Measurements from ENCODE around the gene SKIL.

Gene SKIL

GRCh38 chr3:170350515-170351413, 6.8 kb upstream of the SKIL start:
- no peak overlapping the region for H3K4me3 ChIP-seq (ENCODE audit: low read depth, low read length)

DNA sequence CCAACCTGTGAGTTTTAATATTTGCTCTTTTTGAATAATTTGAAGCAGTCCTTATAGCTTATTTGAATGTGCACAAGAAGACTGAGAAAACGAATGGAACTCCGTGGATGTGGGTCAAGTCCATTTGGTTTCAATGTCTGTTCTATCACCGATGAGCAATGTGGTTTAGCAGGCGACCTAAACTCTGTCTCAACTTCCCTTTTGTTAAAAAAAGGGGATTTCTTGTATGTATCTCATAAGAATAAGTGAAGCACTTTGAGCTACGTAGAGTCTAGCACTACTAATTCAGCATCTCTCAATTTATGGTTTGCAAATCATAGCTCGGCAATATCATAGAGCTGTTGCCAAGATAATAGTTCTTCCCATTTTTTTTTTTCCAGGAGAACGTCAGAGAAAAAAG, 4.6 kb upstream of the SKIL start:
- no peak overlapping the region for H3K4me3 ChIP-seq (ENCODE audit: low read depth, low read length)

DNA sequence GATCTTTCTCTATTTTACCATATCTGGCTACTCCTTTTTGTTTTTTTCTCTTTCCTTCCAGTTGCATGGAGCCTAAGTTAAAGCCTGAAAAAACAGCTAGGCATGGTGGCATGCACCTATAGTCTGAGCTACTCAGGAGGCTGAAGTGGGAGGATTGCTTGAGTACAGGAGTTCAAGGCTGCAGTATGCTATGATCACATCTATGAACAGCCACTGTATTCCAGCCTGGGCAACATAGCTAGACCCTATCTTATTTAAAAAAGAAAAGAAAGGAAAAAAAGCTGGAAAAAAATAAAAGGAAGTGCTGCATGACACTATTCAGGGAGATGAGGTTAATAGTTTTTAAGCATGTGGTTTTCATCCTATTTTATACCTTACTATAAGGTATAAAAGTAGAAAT, 4.0 kb upstream of the SKIL start:
- H3K4me3 ChIP-seq (ENCODE audit: low read depth, low read length) = no peak overlapping the region

GRCh38 chr3:170354760-170355159, 2.8 kb upstream of the SKIL start:
- H3K4me3 ChIP-seq (ENCODE audit: low read depth, low read length) = no peak overlapping the region

- H3K4me3 ChIP-seq (ENCODE audit: low read depth, low read length) = peak overlapping the region; percentile 52
These were observed 1.5 kb upstream of the SKIL start for GRCh38 chr3:170355738-170356595.

GRCh38 chr3:170356596-170357175, 829 bp upstream of the SKIL start:
- H3K4me3 ChIP-seq (ENCODE audit: low read depth, low read length) = peak overlapping the region; percentile 52

DNA sequence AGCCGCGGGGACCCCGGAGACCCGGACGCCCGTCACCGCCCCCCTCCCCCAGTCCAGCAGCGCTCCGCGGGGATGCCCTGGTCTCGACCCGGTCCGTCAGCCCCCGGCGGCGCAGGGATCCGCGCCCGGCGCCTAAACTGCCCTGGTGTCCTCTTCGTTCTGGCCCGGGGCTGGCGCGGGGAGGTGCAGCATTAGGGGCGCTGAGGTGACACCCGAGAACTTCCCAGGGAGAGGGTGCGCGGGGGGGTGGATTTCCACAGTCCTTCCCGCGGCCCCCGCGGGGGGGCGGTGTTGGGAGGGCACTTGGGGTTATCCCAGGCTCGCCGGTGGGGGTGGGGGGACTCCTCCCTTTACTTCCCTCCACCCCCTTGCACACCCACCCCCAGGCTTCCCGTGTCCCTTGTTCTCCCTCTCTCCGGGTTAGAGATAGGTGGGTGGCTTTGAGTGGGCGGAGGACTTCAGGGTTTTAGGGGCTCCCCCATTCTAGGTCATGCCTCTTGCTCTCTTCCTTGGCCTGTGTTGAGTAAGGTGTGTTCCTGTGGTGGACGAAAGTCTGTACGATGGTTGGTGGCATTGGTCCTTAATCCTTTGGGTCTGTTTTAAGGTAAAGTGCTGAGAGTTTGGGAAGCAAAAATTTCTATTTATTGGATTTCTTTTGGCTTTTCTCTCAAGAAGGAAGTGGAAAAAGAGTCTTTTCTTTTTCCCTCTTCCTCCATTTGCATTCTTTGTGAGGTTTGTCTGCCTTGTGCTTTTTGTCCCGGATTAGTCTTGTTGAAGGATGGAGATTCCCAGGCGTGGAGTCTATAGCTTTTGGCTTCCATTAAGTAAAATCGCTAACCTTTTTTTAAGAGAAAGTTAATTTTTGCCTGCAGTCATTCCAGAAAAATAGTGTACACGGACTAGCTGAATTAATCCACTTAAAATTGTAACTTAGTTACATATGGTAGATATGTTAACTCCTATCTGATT, 811 bp downstream of the SKIL start:
- peak overlapping the region; percentile 89 for H3K4me3 ChIP-seq (ENCODE audit: low read depth, low read length)

- H3K4me3 ChIP-seq (ENCODE audit: low read depth, low read length) = peak overlapping the region; percentile 89
These were observed 1.7 kb downstream of the SKIL start for GRCh38 chr3:170359178-170359704.

DNA sequence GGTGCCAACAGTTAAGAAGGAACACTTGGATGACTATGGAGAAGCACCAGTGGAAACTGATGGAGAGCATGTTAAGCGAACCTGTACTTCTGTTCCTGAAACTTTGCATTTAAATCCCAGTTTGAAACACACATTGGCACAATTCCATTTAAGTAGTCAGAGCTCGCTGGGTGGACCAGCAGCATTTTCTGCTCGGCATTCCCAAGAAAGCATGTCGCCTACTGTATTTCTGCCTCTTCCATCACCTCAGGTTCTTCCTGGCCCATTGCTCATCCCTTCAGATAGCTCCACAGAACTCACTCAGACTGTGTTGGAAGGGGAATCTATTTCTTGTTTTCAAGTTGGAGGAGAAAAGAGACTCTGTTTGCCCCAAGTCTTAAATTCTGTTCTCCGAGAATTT, 3.0 kb downstream of the SKIL start:
- peak overlapping the region; percentile 89 for H3K4me3 ChIP-seq (ENCODE audit: low read depth, low read length)

- H3K4me3 ChIP-seq (ENCODE audit: low read depth, low read length) = peak overlapping the region; percentile 89
These were observed 3.4 kb downstream of the SKIL start for GRCh38 chr3:170360916-170361315.

DNA sequence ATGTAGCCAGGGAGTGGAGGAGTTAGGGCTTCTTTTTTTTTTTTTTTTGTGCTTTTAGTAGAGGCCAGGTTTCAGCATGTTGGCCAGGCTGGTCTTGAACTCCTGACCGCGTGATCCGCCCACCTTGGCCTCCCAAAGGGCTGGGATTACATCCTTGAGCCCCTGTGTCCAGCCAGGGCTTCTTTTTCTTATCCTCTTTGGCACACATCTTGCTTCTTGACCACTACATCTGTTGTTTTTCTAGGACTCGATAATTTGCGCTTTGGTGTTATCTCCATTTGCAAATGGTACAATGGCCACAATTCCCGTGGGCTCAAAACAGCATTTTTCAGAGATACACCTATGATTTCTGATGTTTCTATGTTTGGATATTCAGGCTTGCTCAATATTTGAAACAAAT, 4.2 kb downstream of the SKIL start:
- peak overlapping the region; percentile 89 for H3K4me3 ChIP-seq (ENCODE audit: low read depth, low read length)

DNA sequence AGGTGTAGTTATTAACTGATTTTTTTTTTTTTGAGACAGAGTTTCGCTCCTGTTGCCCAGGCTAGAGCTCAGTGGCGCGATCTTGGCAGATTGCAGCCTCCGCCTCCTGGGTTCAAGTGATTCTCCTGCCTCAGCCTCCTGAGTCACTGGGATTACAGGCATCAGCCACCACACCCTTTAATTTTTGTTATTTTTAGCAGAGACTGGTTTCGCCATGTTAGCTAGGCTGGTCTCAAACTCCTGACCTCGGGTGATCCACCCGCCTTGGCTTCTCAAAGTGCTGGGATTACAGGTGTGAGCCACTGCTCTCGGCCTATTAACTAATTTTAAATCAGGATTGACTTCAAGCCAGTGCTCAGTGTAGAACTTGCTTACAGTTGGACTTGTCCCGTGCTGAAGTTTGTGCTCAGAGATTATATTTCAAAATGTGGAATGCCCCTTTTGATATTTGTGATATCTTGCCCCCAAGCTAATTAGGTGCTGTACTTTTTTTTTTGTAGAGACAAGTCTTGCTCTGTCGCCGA, 6.0 kb downstream of the SKIL start:
- H3K4me3 ChIP-seq (ENCODE audit: low read depth, low read length) = no peak overlapping the region

GRCh38 chr3:170364965-170365364, 7.5 kb downstream of the SKIL start:
- no peak overlapping the region for H3K4me3 ChIP-seq (ENCODE audit: low read depth, low read length)

- no peak overlapping the region for H3K4me3 ChIP-seq (ENCODE audit: low read depth, low read length)
These were observed 10.3 kb downstream of the SKIL start for GRCh38 chr3:170367797-170368196.

DNA sequence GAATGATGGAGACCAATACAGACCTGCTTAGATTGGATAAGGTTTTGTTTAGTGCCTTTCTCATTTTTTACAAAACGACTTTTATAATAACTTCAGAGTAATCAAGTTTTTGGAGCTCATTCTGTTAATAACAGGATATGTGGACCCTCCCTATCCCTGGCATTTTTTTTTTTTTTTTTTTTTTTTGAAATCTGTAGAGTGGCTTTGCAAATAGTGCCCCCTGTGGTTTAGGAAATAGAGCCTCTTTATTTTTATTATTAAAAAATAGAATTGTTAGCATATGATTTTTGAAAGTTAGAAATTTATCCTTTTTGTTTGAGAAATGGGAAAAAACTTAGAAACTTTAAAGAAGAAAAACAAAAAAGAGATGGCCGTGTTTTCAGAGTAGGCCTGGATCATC, 11.4 kb downstream of the SKIL start:
- H3K4me3 ChIP-seq (ENCODE audit: low read depth, low read length) = no peak overlapping the region

DNA sequence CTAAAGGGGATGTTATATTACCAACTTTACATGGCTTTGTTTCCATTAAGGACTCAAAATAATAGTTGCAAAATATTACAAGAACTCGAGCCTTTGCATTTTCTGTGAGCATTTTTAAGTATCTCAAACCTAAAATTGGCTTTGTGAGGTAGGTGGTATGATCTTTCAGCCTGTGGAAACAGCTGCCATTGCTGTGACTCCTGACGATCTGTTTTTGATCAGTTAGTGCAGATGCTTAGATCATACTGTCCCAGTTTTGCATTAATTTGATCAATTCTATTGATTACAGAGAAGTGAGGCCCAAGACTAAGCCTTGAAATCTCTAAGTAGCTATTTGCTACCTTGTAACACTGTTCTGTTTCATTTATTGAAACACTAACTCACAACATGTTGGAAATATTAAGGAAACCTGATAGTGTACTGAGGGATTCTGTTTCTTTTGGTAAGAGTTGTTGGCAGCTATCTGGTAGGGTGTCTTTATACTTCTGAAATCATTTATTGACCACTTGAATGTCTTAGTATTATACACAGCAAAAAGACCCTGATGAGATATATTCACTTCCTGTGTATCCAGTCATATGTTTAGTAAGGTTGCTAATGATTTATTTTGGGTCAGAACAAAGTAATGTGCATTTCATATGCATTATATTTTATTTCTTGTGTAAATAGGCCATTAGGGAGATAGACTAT, 14.8 kb downstream of the SKIL start:
- no peak overlapping the region for H3K4me3 ChIP-seq (ENCODE audit: low read depth, low read length)

DNA sequence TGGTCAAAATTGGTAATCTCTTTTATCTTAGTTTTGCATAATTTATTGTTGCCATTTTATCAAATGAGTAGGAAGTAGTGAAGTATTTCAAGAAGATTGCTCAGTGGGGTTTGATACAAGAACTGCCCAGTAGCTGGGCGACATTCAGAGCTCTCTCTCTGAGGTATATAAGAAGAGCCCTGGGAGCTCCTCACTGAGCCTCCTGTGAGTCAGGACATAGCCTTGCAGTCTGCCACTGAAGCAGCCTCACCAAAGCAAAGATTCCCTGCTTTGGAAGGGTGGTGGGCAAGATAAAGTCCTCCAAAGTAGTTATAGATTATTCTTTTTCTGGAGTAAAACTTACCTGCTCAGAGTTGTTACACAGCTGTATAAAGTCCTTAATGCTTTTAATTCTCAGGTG, 26.1 kb downstream of the SKIL start:
- H3K4me3 ChIP-seq (ENCODE audit: low read depth, low read length) = no peak overlapping the region

GRCh38 chr3:170386468-170386867, 29.0 kb downstream of the SKIL start:
- no peak overlapping the region for H3K4me3 ChIP-seq (ENCODE audit: low read depth, low read length)

DNA sequence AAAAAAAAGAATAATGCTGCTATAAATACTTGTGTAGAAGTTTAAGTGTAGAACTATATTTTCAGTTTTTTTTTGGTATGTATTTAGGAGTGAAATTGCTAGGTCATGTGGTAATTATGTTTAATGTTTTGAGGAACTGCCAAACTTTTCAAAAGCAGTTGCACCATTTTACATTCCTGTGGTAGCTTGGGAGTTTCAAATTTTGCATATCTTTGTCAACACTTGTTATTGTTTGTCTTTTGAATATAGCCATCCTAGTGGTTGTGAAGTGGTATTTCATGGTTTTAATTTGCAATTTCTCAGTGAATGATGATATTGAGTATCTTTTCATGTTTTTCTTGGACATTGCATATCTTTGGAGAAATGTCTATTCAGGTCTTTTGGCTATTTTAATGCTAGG, 30.4 kb downstream of the SKIL start:
- no peak overlapping the region for H3K4me3 ChIP-seq (ENCODE audit: low read depth, low read length)
